Right renal cortex interstitium (tissue), 3 donors: ENCODE measurements around the gene KCNJ9. TPM values are rescaled to one million over a fixed set of nuclear protein-coding genes. Genes with fewer than 3 reads are reported as not detected.
A peak's percentile ranks its signal among the peaks of the same experiment; 100 is the strongest.
"Not testable (repeated sequence)": the region's sequence is repeated elsewhere in the genome, so short reads cannot be mapped to it uniquely, and the experiment has no call there.

Source experiments
- DNase-seq, 3 donors: peaks; one replicate each; pipeline ENCODE4 v3.0.0-alpha.2; 2013; ENCODE audit warnings: low read depth in 3 of 3, low spot score in 2 of 3
- polyA plus RNA-seq, 3 donors: library from polyadenylated mRNA; unstranded; fragments of 120-200 nt; gene quantifications; one replicate each; pipeline ENCODE4 v1.2.1, GENCODE V29; 2013; ENCODE audit not compliant: insufficient read length in 3 of 3

Gene KCNJ9
- polyA plus RNA-seq, 3 donors, result 0.08 to 0.12 (median 0.08) TPM

- peak in 1 of 3 donors; percentile 69 for DNase-seq
These were observed 19.8 kb downstream of the KCNJ9 start for GRCh38 chr1:160101037-160101716.

- no peak for DNase-seq
These were observed 20.6 kb downstream of the KCNJ9 start for GRCh38 chr1:160101717-160102522.

GRCh38 chr1:160103658-160104408, 22.5 kb downstream of the KCNJ9 start:
- no peak for DNase-seq

- DNase-seq, result no peak
These were observed 23.1 kb downstream of the KCNJ9 start for GRCh38 chr1:160104486-160104885.

- DNase-seq, result no peak
These were observed 23.8 kb downstream of the KCNJ9 start for GRCh38 chr1:160105155-160105554.

GRCh38 chr1:160107512-160107911, 26.2 kb downstream of the KCNJ9 start:
- DNase-seq, result no peak

GRCh38 chr1:160108888-160109662, 27.7 kb downstream of the KCNJ9 start:
- no peak for DNase-seq

GRCh38 chr1:160109686-160110085, 28.3 kb downstream of the KCNJ9 start:
- no peak for DNase-seq

GRCh38 chr1:160111462-160111861, 30.1 kb downstream of the KCNJ9 start:
- not testable (repeated sequence) for DNase-seq

GRCh38 chr1:160112357-160112756, 31.0 kb downstream of the KCNJ9 start:
- DNase-seq, result no peak

- no peak for DNase-seq
These were observed 32.1 kb downstream of the KCNJ9 start for GRCh38 chr1:160113407-160113806.

- DNase-seq, result no peak
These were observed 32.7 kb downstream of the KCNJ9 start for GRCh38 chr1:160114085-160114484.

GRCh38 chr1:160115545-160116282, 34.4 kb downstream of the KCNJ9 start, which contains the start of gene ATP1A2:
Gene ATP1A2 (plus strand): TSS chr1:160115759. CDS start chr1:160115862, 103 bp downstream.
- no peak for DNase-seq

- DNase-seq, result no peak
These were observed 35.2 kb downstream of the KCNJ9 start for GRCh38 chr1:160116283-160117147.

GRCh38 chr1:160117300-160117699, 36.0 kb downstream of the KCNJ9 start:
- DNase-seq, result no peak

GRCh38 chr1:160117709-160118183, 36.4 kb downstream of the KCNJ9 start:
- no peak for DNase-seq

GRCh38 chr1:160118928-160119327, 37.6 kb downstream of the KCNJ9 start:
- DNase-seq, result no peak

GRCh38 chr1:160120797-160121196, 39.5 kb downstream of the KCNJ9 start:
- no peak for DNase-seq

- no peak for DNase-seq
These were observed 40.0 kb downstream of the KCNJ9 start for GRCh38 chr1:160121388-160121787.
